ENCODE data around the gene ZNF407.

Gene ZNF407

GRCh38 chr18:74921057-74921820 is 323.6 kb downstream of the ZNF407 start:
- H3K27me3 ChIP-seq (ENCODE audit: low read depth, low read length), result no peaks in the 10 kb centered on the region
- no peaks in the 10 kb centered on the region for H3K4me1 ChIP-seq (ENCODE audit: control insufficient read depth in 1 of 2, insufficient read depth in 2 of 2, low read length in 2 of 2)
- H3K9me3 ChIP-seq (ENCODE audit: control insufficient read depth in 1 of 2, low read length in 2 of 2), result no peaks in the 10 kb centered on the region
- H3K36me3 ChIP-seq (ENCODE audit: control insufficient read depth in 1 of 2, insufficient read depth in 2 of 2, low read length in 2 of 2), result peaks cover 3 to 9% of the 10 kb centered on the region in 2 donors
- H3K4me3 ChIP-seq (ENCODE audit: low read depth in 1 of 2, low read length in 2 of 2), result no peak overlapping the region
- no peak overlapping the region for H3K27ac ChIP-seq (ENCODE audit: low read length)

DNA sequence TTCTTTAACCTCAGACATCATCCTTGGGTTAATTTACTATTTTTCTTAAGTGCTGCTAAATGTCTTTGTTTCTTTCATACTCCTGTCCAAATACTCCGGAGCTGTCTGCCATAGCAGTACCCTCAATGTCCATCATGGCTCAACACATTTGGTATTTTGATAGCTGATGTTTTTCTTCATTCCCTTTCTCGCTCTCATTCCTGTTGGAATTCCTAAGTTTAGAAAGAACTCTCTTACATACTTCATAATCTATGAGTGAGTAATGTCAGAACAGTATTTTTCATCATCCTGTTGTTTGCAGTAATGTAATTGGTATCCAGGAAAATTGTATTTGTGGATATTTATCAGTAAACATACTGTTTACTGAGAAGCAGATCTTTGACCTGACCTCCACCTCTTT is 328.4 kb downstream of the ZNF407 start:
- Histone ChIP-seq H3K4me1 (ENCODE audit: control insufficient read depth in 1 of 2, insufficient read depth in 2 of 2, low read length in 2 of 2) (no peaks in the 10 kb centered on the region), H3K27me3 (ENCODE audit: low read depth, low read length) (no peaks in the 10 kb centered on the region), H3K36me3 (ENCODE audit: control insufficient read depth in 1 of 2, insufficient read depth in 2 of 2, low read length in 2 of 2) (peaks cover 3 to 5% of the 10 kb centered on the region in 2 donors), H3K9me3 (ENCODE audit: control insufficient read depth in 1 of 2, low read length in 2 of 2) (no peaks in the 10 kb centered on the region), H3K27ac (ENCODE audit: low read length) (no peak overlapping the region), H3K4me3 (ENCODE audit: low read depth in 1 of 2, low read length in 2 of 2) (no peak overlapping the region)

GRCh38 chr18:74928194-74928968 is 330.7 kb downstream of the ZNF407 start:
- Histone ChIP-seq H3K9me3 (ENCODE audit: control insufficient read depth in 1 of 2, low read length in 2 of 2) (no peaks in the 10 kb centered on the region), H3K4me3 (ENCODE audit: low read depth in 1 of 2, low read length in 2 of 2) (no peak overlapping the region), H3K27me3 (ENCODE audit: low read depth, low read length) (no peaks in the 10 kb centered on the region), H3K27ac (ENCODE audit: low read length) (no peak overlapping the region), H3K36me3 (ENCODE audit: control insufficient read depth in 1 of 2, insufficient read depth in 2 of 2, low read length in 2 of 2) (peaks cover 0 to 3% of the 10 kb centered on the region in 2 donors), H3K4me1 (ENCODE audit: control insufficient read depth in 1 of 2, insufficient read depth in 2 of 2, low read length in 2 of 2) (no peaks in the 10 kb centered on the region)

- Histone ChIP-seq H3K4me1 (ENCODE audit: control insufficient read depth in 1 of 2, insufficient read depth in 2 of 2, low read length in 2 of 2) (no peaks in the 10 kb centered on the region), H3K27me3 (ENCODE audit: low read depth, low read length) (no peaks in the 10 kb centered on the region)
Observed at GRCh38 chr18:74929110-74929509, 331.4 kb downstream of the ZNF407 start.

GRCh38 chr18:74930616-74931015 is 332.9 kb downstream of the ZNF407 start:
- H3K27me3 ChIP-seq (ENCODE audit: low read depth, low read length), result no peaks in the 10 kb centered on the region
- no peaks in the 10 kb centered on the region for H3K4me1 ChIP-seq (ENCODE audit: control insufficient read depth in 1 of 2, insufficient read depth in 2 of 2, low read length in 2 of 2)
- H3K4me3 ChIP-seq (ENCODE audit: low read depth in 1 of 2, low read length in 2 of 2), result no peak overlapping the region
- no peaks in the 10 kb centered on the region for H3K36me3 ChIP-seq (ENCODE audit: control insufficient read depth in 1 of 2, insufficient read depth in 2 of 2, low read length in 2 of 2)
- no peaks in the 10 kb centered on the region for H3K9me3 ChIP-seq (ENCODE audit: control insufficient read depth in 1 of 2, low read length in 2 of 2)
- H3K27ac ChIP-seq (ENCODE audit: low read length), result no peak overlapping the region

More at GRCh38 chr18:74929110-74929509, 331.4 kb downstream of the ZNF407 start:
- peaks cover 0 to 3% of the 10 kb centered on the region in 2 donors for H3K36me3 ChIP-seq (ENCODE audit: control insufficient read depth in 1 of 2, insufficient read depth in 2 of 2, low read length in 2 of 2)
- H3K27ac ChIP-seq (ENCODE audit: low read length), result no peak overlapping the region
- H3K9me3 ChIP-seq (ENCODE audit: control insufficient read depth in 1 of 2, low read length in 2 of 2), result no peaks in the 10 kb centered on the region
- no peak overlapping the region for H3K4me3 ChIP-seq (ENCODE audit: low read depth in 1 of 2, low read length in 2 of 2)

- Histone ChIP-seq H3K27ac (ENCODE audit: low read length) (no peak overlapping the region), H3K36me3 (ENCODE audit: control insufficient read depth in 1 of 2, insufficient read depth in 2 of 2, low read length in 2 of 2) (no peaks in the 10 kb centered on the region), H3K4me1 (ENCODE audit: control insufficient read depth in 1 of 2, insufficient read depth in 2 of 2, low read length in 2 of 2) (no peaks in the 10 kb centered on the region), H3K9me3 (ENCODE audit: control insufficient read depth in 1 of 2, low read length in 2 of 2) (no peaks in the 10 kb centered on the region), H3K27me3 (ENCODE audit: low read depth, low read length) (no peaks in the 10 kb centered on the region), H3K4me3 (ENCODE audit: low read depth in 1 of 2, low read length in 2 of 2) (no peak overlapping the region)
Observed at GRCh38 chr18:74933930-74934329, 336.3 kb downstream of the ZNF407 start.

DNA sequence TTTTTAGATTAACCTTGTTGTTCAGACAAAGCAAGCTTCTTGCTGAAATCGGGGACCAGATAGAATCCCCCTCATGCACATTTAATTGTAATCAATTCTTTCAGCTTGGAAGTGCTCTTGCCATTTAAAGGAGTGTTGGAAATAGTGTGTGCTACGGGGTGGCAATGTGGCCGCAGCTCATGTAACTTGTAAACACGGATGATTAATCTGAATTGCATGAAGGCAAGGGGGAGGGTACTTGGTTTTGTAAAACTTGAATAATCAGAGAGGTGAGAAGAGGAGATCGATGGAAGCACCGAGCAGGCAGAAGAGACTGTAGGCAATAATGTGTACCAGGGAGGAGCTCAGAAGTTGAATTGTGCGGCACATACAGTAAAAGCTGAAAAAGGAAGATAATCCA is 337.8 kb downstream of the ZNF407 start:
- Histone ChIP-seq H3K9me3 (ENCODE audit: control insufficient read depth in 1 of 2, low read length in 2 of 2) (no peaks in the 10 kb centered on the region), H3K27me3 (ENCODE audit: low read depth, low read length) (no peaks in the 10 kb centered on the region), H3K36me3 (ENCODE audit: control insufficient read depth in 1 of 2, insufficient read depth in 2 of 2, low read length in 2 of 2) (no peaks in the 10 kb centered on the region), H3K4me3 (ENCODE audit: low read depth in 1 of 2, low read length in 2 of 2) (no peak overlapping the region), H3K27ac (ENCODE audit: low read length) (no peak overlapping the region), H3K4me1 (ENCODE audit: control insufficient read depth in 1 of 2, insufficient read depth in 2 of 2, low read length in 2 of 2) (no peaks in the 10 kb centered on the region)

DNA sequence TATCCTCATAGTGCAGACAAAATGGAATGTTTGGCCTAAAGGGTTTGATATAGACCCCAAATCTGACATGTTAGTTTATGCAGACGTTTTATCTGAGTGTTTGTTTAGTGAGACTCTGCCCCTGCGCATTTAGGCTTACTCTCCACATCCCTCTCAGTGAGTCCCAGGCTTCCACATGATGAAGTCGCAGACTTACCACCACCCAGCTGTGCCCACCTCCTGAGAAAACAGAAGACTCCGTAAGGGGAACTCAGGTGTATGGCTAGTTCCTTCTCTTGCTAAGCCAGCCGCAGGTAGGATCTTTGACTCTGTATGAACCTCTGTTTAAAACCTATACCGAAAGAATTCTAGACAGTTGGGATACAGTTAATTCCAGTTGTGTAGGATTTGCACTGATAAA is 338.7 kb downstream of the ZNF407 start:
- no peaks in the 10 kb centered on the region for H3K36me3 ChIP-seq (ENCODE audit: control insufficient read depth in 1 of 2, insufficient read depth in 2 of 2, low read length in 2 of 2)
- H3K4me3 ChIP-seq (ENCODE audit: low read depth in 1 of 2, low read length in 2 of 2), result no peak overlapping the region
- H3K27ac ChIP-seq (ENCODE audit: low read length), result no peak overlapping the region
- H3K9me3 ChIP-seq (ENCODE audit: control insufficient read depth in 1 of 2, low read length in 2 of 2), result no peaks in the 10 kb centered on the region
- no peaks in the 10 kb centered on the region for H3K27me3 ChIP-seq (ENCODE audit: low read depth, low read length)
- no peaks in the 10 kb centered on the region for H3K4me1 ChIP-seq (ENCODE audit: control insufficient read depth in 1 of 2, insufficient read depth in 2 of 2, low read length in 2 of 2)

- Histone ChIP-seq H3K27ac (ENCODE audit: low read length) (no peak overlapping the region), H3K27me3 (ENCODE audit: low read depth, low read length) (no peaks in the 10 kb centered on the region)
Observed at GRCh38 chr18:74937291-74937690, 339.6 kb downstream of the ZNF407 start.

DNA sequence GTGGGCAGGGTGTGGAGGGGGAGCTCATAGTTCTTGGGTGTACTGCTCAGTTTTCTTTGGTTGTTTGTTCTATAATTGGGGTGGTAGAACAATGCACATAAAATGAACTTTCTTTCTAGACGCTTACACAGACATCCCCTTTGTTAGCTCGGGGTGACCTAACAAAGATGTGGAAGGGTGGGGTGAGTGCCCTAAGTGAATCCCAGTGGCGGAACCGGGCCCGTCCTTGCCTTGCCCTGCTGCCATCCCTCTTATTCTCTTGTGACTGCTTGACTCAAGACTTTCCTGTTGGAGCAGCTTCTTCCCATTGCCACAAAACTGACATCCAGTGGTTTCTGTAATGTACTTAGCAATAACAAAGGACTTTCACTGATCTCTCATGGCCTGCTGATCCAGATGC is 343.2 kb downstream of the ZNF407 start:
- no peaks in the 10 kb centered on the region for H3K27me3 ChIP-seq (ENCODE audit: low read depth, low read length)
- H3K4me3 ChIP-seq (ENCODE audit: low read depth in 1 of 2, low read length in 2 of 2), result no peak overlapping the region
- H3K9me3 ChIP-seq (ENCODE audit: control insufficient read depth in 1 of 2, low read length in 2 of 2), result no peaks in the 10 kb centered on the region
- no peaks in the 10 kb centered on the region for H3K4me1 ChIP-seq (ENCODE audit: control insufficient read depth in 1 of 2, insufficient read depth in 2 of 2, low read length in 2 of 2)
- H3K27ac ChIP-seq (ENCODE audit: low read length), result no peak overlapping the region
- H3K36me3 ChIP-seq (ENCODE audit: control insufficient read depth in 1 of 2, insufficient read depth in 2 of 2, low read length in 2 of 2), result no peaks in the 10 kb centered on the region

More at GRCh38 chr18:74937291-74937690, 339.6 kb downstream of the ZNF407 start:
- no peak overlapping the region for H3K4me3 ChIP-seq (ENCODE audit: low read depth in 1 of 2, low read length in 2 of 2)
- no peaks in the 10 kb centered on the region for H3K4me1 ChIP-seq (ENCODE audit: control insufficient read depth in 1 of 2, insufficient read depth in 2 of 2, low read length in 2 of 2)
- no peaks in the 10 kb centered on the region for H3K9me3 ChIP-seq (ENCODE audit: control insufficient read depth in 1 of 2, low read length in 2 of 2)
- no peaks in the 10 kb centered on the region for H3K36me3 ChIP-seq (ENCODE audit: control insufficient read depth in 1 of 2, insufficient read depth in 2 of 2, low read length in 2 of 2)

DNA sequence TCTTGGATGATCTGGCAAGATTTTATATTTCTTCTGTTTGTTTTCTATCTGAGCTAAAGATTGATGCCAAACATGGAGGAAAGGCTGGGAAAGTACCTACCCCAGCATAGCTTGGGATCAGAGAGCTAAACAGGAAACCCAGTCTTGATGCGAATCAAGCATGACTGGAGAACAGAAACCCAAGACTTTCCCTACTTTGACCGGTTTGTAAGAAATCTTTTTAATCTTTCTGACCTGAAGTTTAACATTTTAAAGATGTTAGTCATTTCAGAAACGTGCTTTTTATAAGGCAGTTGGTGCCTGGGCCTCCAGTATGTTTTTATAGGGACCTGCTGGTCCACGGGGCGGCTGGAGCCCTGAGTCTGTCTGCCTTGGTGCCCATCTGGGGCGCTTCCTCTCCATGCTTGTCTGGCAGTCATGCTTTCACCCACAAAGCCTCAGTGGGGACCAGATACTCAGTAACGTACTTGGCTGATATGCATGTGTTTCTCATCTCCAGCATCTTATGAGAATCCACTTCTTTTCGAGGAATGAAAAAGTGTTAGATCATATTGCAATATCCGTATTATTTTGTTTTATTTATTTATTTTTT is 344.7 kb downstream of the ZNF407 start:
- Histone ChIP-seq H3K4me3 (ENCODE audit: low read depth in 1 of 2, low read length in 2 of 2) (no peak overlapping the region), H3K36me3 (ENCODE audit: control insufficient read depth in 1 of 2, insufficient read depth in 2 of 2, low read length in 2 of 2) (no peaks in the 10 kb centered on the region), H3K27ac (ENCODE audit: low read length) (no peak overlapping the region), H3K27me3 (ENCODE audit: low read depth, low read length) (no peaks in the 10 kb centered on the region), H3K4me1 (ENCODE audit: control insufficient read depth in 1 of 2, insufficient read depth in 2 of 2, low read length in 2 of 2) (no peaks in the 10 kb centered on the region), H3K9me3 (ENCODE audit: control insufficient read depth in 1 of 2, low read length in 2 of 2) (no peaks in the 10 kb centered on the region)
